Left forelimb (tissue), 1 donor: ENCODE results near the gene TRANK1.
"Not testable (repeated sequence)": the region's sequence is repeated elsewhere in the genome, so short reads cannot be mapped to it uniquely, and the experiment has no call there.

ENCODE experiments used
- DNase-seq: peaks from one replicate; pipeline ENCODE4 v3.0.0-alpha.2; 2018; ENCODE audit warnings: low spot score

TRANK1 gene

DNA sequence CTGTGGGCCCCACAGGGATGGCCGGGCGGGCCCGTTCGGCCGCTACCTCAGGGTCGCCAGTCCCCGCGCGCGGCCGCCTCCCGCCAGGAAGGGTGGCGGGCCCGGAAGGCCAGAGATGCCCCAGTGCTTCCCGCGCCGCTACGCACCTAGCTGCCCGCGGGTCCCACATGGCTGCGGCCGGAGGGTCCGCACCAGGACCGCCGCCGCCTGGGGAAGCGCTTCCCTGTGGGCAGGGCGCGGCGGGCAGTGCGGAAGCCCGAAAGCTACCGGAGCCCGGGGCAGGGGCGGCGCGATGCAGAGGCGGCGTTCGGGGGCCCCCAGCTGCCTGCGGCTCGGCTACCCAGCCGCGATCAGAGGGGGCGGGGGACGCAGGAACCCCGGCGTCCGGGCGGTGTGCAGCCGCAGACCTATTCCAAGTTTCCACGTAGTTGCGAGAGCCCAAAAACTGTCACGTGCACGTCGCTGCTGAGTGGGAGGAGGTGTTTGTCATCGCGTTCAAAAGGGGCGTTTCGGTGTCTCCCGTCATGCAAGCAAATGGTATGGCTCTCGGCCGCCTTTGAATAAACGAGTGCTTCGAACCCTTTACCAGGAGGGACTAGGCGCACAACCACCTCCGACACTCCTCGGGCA is at the start of gene TRANK1:
TRANK1 (minus strand) TSS at position 414 of the 630 bp plus-strand sequence; CDS start at position 169, 245 bp downstream.
- DNase-seq, result peak; percentile 79

DNA sequence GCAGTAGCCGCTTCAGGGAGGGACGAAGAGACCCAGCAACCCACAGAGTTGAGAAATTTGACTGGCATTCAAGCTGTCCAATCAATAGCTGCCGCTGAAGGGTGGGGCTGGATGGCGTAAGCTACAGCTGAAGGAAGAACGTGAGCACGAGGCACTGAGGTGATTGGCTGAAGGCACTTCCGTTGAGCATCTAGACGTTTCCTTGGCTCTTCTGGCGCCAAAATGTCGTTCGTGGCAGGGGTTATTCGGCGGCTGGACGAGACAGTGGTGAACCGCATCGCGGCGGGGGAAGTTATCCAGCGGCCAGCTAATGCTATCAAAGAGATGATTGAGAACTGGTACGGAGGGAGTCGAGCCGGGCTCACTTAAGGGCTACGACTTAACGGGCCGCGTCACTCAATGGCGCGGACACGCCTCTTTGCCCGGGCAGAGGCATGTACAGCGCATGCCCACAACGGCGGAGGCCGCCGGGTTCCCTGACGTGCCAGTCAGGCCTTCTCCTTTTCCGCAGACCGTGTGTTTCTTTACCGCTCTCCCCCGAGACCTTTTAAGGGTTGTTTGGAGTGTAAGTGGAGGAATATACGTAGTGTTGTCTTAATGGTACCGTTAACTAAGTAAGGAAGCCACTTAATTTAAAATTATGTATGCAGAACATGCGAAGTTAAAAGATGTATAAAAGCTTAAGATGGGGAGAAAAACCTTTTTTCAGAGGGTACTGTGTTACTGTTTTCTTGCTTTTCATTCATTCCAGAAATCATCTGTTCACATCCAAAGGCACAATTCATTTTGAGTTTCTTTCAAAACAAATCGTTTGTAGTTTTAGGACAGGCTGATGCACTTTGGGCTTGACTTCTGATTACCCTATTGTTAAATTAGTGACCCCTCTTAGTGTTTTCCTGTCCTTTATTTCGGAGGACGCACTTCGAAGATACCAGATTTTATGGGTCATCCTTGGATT is 48.8 kb upstream of the TRANK1 start, which contains the start of gene MLH1:
MLH1 (plus strand) TSS at position 193 of the 958 bp plus-strand sequence; CDS start at position 223, 30 bp downstream.
- DNase-seq, result peak; percentile 99

DNA sequence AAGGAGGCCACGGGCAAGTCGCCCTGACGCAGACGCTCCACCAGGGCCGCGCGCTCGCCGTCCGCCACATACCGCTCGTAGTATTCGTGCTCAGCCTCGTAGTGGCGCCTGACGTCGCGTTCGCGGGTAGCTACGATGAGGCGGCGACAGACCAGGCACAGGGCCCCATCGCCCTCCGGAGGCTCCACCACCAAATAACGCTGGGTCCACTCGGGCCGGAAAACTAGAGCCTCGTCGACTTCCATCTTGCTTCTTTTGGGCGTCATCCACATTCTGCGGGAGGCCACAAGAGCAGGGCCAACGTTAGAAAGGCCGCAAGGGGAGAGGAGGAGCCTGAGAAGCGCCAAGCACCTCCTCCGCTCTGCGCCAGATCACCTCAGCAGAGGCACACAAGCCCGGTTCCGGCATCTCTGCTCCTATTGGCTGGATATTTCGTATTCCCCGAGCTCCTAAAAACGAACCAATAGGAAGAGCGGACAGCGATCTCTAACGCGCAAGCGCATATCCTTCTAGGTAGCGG is 48.0 kb upstream of the TRANK1 start, which contains the start of gene EPM2AIP1:
EPM2AIP1 (minus strand) TSS at position 326 of the 520 bp plus-strand sequence; CDS start at position 272, 54 bp downstream.
- no peak for DNase-seq

DNA sequence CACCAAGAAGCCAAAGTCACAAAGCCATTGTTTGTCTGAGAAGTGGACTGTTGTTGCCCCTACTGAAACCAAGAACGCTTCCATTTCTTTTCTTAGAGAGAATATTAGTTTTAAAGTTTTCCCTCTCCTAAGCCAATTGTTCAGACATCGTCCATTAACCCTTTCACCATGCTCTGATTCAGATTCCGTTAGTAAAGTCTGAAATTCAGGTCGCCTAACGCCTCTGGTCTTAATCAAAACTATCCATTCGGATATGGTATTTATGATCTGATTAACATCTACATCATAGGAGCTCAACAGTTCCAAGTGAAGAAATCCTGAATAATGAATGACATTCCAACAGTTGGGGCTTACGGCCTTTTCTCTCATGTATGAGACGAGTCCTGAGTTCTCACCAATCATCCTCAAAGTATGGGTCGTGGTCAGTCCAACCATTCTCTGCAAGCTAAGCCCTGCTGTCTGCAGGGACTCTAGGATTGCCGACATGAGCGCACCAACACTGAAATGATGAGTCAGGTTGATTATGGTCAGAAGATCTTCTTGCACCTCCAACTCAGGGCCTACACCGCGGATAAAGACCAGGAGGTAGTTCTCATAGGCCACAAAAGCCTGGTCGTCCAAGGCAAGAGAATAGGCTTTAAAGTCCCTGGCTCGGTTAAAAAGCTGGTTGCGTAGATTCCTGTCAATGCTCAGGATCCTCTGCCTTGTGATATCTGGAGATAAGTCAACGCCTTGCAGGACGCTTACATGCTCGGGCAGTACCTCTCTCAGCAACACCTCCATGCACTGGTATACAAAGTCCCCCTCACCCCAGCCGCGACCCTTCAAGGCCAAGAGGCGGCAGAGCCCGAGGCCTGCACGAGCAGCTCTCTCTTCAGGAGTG is 47.3 kb upstream of the TRANK1 start:
- DNase-seq, result no peak

DNA sequence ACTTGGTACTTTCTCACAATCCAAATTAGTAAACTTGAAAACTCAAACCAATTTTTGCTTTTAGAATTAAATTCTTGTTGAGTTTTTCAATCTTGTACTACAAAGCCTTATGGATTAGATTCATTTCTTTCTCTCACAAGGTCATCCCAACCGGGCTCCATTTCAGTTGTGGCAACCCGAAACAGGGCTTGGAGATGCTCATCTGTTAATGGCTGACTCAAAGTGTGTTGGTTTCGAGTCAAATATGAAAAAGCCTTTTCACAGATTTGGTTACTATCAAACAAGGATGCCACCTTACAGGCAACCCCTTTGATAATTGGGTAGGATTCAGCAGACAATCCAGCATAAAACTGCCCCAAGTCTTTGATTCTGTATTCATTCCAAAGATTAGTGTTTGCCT is 46.3 kb upstream of the TRANK1 start:
- no peak for DNase-seq

DNA sequence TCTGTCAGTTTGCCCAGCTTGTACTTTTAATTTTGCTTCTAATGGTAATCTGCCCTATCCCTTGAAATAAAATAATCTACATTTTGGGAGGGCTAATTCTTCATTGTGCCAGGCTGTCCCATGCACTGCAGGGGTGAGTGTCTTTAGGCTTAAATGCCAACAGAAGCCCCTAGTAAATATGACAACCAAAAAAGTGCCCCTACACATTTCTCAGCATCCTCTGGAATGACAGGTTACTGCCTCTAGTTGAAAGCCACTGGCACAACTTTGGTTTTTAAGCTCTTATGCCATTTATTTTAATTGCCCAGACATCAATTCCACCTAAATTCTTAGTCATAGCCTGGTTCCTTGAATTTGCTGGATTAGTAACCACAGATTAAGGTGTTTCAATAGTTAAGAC is 44.7 kb upstream of the TRANK1 start:
- no peak for DNase-seq

DNA sequence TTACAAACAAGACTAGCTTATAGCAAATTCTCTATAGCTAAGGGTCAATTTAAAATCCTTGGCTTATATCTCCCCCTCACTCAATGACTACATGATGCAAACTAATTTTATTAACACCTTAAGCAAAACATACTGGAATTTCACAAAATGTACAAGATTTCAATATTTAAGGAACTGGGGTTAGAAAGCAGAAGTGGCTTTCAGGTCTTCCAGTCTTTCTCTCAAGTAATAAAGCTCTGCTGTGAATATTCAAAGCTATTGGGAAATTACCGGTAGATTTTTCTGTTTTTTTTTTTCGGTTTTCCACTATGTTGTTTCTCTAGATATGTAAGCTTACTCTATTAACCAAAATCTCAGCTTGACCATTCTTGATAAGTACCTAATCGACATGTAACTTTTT is 44.2 kb upstream of the TRANK1 start:
- DNase-seq, result no peak

DNA sequence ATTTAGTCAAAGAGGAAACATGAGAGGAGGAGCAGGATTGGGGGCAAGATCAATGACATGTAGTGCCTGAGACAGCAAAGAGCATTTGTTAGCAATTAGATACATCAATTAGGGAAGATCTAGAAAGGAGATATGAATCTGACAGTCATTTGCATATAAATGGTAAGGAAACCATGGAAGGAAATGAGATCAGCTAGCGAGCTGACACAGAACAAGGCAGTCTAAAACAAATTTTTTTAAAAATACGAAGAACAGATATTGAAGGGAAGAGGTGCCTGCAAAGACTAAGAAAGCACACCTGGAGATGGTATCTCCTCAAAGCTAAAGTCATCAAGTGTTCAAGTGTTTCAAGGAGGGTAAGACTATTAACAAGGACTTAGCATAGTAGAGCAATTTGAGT is 43.5 kb upstream of the TRANK1 start:
- DNase-seq, result no peak

DNA sequence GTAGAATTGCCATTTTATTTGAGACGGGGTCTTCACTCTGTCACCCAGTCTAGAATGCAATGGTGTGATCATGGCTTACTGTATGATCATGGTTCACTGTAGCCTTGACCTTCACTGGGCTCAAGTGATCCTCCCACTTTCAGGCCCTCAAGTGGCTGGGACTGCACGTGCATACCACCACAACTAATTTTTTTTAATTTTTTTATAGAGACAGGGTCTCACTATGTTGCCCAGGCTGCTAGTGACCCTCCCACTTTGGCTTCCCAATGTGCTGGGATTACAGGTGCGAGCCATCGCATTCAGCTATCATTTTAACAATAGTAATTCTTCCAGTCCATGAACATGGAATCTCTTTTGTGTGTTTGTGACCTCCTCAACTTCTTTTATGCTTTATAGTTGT is 36.2 kb upstream of the TRANK1 start:
- DNase-seq, result no peak

DNA sequence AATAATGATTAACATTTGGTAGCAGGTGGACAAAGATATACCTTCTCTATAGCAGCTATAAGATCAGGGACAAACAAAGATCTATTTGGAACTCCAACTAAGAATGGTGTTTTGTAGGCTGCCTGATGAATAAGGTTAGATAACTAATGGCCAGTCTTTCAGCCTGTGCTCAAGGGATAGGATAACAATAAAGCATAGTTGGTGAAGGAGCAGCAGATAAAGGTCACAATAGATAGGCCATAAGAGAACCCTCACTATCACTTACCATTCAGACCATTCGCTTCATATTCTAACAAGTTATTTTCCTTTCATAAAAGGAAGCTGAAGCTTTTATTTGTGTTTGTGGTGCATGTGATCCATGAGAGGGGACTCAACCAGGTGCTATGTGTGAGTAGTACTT is 28.3 kb upstream of the TRANK1 start:
- no peak for DNase-seq

DNA sequence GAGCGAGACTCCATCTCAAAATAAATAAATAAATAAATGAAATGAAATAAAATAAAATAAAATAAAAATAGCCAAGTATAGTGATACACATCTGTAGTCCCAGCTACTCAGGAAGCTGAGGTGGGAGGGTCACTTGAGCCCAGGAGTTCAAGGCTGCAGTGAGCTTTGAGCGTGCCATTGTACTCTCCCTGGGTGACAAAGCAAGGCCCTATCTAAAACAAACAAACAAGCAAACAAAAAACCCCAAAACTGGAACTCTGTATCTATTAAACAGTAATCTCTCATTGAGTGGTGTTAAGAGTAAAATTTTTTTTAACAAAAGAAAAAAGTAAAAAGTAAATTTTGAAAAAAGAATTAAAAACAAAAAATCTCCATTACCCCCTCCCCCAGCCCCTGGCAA is 27.3 kb upstream of the TRANK1 start:
- no peak for DNase-seq

DNA sequence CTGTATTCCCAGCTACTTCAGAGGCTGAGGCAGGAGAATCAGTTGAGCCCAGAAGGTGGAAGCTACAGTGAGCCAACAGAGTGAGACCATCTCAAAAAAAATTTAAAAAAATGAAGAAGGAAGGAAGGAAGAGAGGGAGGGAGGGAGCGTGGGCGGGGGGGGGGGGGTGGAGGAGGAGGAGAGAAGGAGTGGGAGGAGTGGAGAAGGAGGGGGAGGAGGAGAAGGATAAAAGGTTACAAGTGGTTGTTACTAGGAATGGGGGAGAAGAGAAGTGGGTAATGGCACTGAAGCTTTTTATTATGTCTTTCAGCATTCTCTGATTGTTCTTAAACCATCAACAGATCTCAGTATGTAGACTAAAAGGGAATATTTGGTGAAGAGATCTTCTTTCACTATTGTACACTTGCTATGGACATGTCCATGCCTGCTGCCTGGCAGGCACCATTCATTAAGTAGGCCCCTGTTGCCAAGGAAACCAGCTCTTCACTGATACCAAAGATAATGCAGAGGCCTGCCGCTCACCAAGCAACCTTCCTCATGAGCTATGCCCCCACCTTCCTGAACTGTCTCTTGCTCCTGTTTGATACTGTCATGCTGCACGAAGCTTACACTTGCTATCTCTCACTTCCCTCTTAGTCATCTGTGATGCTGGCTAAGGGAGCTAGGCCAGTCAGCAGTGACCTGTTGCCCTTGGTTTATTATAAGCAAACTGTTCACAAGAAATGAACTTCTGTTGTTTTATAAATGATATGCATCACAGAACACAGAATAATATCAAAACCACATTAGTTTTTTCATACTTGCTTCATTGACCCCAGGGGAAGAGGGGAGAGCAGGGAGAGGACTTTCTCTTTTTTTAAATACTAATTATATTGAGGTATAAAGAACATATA is 24.9 kb upstream of the TRANK1 start:
- DNase-seq, result no peak

DNA sequence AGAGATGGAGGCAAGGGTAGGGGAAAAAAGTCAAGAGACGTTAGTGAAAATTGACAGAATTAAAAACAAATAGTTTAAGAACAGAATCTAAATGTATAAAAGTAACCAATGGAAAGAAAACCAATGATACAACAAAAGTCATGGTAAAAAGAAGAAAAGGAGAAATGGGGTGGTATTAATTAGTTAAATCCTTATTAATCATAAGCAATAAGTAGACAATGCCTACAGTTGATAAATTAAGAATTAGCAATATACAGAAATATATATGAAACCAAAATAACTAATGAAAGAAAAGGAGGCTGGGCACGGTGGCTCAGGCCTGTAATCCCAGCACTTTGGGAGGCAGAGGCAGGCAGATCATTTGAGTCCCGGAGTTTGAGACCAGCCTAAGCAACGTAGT is 24.2 kb upstream of the TRANK1 start:
- no peak for DNase-seq

DNA sequence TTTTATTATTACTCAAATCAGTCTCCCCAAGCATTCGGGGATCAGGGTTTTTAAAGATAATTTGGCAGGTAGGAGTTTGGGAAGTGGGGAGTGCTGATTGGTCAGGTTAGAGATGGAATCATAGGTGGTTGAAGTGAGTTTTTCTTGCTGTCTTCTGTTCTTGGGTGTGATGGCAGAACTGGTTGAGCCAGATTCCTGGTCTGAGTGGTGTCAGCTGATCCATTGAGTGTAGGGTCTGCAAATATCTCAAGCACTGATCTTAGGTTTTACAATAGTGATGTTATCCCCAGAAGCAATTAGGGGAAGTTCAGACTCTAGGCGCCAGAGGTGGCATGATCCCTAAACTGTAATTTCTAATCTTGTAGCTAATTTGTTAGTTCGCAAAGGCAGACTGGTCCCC is 20.6 kb upstream of the TRANK1 start:
- no peak for DNase-seq

DNA sequence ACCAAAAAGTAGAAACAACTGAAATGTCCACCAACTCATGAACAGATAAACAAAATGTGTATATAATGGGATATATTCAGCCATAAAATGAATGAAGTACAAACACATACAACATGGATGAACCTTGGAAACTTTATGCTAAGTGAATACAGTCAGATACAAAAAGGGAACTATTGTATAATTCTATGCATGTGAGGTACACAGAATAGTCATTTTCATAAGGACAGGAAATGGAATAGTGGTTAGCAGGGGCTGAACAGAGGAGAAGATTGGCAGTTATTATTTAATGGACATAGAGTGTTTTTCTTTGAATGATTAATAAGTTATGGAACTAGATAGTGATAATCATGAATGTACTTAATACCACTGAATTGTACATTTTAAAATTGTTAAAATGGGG is 20.0 kb upstream of the TRANK1 start:
- no peak for DNase-seq

DNA sequence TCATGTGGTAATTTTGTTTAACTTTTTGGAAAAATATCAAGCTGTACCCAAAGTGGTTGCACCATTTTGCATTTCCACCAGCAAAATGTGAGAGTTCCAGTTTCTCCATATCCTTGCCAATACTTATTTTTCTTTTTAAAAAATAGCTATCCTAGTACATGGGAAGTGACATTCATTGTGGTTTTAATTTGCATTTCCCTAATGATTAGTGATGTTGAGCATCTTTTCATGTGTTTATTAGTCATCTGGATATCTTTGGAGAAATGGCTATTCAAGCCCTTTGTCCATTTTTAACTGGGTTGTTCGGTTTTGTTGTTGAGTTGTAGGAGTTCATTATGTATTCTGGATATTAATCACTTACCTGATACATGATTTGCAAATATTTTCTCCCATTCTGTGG is 19.5 kb upstream of the TRANK1 start:
- DNase-seq, result no peak

DNA sequence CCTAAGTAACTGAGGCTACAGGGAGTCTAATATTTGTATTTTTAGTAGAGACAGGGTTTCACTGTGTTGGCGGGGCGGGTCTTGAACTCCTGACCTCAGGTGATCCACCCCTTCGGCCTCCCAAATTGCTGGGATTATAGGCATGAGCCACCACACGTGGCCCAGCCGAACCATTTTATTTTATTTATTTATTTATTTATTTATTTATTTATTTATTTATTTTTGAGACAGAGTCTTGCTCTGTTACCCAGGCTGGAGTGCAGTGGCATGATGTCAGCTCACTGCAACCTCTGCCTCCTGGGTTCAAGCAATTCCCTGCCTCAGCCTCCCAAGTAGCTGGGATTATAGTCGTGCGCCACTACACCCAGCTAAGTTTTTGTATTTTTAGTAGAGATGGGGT is 18.2 kb upstream of the TRANK1 start:
- not testable (repeated sequence) for DNase-seq

DNA sequence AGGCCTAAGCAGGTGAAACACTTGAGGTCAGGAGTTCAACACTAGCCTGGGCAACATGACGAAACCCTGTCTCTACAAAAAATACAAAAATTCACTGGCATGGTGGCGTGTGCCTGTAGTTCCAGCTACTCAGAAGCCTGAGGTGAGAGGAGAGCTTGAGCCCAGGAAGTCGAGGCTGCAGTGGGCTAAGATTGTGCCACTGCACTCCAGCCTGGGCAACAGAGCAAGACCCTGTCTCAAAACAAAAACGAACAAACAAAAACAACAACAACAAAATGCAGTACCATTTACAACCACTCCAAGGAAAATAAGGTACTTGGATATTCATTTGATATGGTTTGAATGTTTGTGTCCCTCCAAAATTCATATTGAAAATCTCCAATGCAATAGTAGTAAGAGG is 15.6 kb upstream of the TRANK1 start:
- no peak for DNase-seq

DNA sequence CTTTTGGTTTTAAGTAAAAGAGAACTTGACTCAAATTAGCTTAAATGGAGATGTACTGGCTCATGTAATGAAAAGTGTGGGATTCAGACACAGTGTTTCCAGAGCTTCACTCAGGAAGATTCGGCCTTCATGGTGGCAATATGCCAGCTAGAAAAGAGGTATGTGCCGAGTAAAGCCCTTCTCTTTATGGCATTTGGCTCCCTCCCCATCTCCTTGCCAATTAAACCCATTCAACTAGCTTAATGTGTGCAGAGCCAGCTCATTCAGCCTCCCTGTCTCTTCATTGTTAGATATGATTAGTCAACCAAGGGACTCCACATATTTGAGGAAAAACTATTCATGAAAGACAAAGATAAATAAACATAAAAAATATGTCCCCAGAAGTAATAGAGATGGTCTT is 15.0 kb upstream of the TRANK1 start:
- DNase-seq, result no peak

DNA sequence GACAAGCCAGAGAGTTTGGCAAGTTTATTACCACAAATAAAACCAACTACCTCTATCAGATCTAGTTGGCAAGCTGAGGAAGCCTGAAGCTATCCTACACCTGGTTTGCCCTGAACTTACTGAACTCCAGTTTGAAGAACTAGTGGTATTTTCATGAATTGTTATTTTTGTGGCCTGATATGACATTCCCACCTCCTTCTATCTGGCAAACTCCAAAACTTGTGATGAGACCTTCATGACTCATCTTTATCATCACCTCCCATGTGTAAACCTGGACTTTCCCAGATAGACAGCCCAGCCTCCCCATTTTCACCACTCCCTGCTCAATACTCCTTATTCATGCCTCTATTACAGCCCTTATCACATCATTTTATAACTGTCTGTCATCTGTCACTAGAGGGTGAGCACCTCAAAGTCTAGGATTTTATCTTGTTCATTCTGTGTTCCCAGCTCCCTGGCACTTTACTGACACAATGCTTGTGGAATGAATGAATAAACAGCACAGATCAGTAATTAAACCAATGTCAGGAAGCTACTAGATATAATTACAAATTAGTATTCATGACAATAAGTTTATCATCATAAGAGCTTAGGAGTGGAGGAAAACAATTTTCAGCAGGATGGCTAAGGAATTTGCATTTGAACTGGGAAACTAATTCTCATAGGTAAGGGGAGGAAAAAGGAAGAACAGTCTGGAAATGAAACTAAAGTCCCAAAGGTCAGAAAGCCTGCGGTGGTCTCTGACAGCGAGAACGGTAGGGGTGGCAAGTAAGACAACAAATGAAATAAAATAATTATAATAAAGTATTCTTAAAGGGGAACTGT is 13.2 kb upstream of the TRANK1 start:
- no peak for DNase-seq
